Nephron progenitor cell (in vitro differentiated cells): ENCODE measurements around the gene CTTNBP2.

Experiments
- DNase-seq: peaks from one replicate; pipeline ENCODE4 v3.0.0; 2021
- H3K27ac Mint-ChIP-seq: 2 replicates; pipeline ENCODE4 v1.8.0; 2021; ENCODE audit warnings: mild to moderate bottlenecking, moderate library complexity, mixed read lengths
- H3K27me3 Mint-ChIP-seq: 2 replicates; pipeline ENCODE4 v1.8.0; 2021; ENCODE audit warnings: mild to moderate bottlenecking, low read depth, mixed read lengths; ENCODE audit not compliant: poor library complexity
- H3K36me3 Mint-ChIP-seq: 2 replicates; pipeline ENCODE4 v1.8.0; 2021; ENCODE audit warnings: low read depth, mixed read lengths
- H3K4me1 Mint-ChIP-seq: 2 replicates; pipeline ENCODE4 v1.8.0; 2021; ENCODE audit warnings: mixed read lengths
- H3K4me3 Mint-ChIP-seq: 2 replicates; pipeline ENCODE4 v1.8.0; 2021; ENCODE audit warnings: mild to moderate bottlenecking, moderate library complexity, mixed read lengths
- H3K9me3 Mint-ChIP-seq: 2 replicates; pipeline ENCODE4 v1.8.0; 2021; ENCODE audit warnings: mild to moderate bottlenecking, moderate library complexity, mixed read lengths
- CTCF ChIP-seq: fragments of 200-600 bp; sonication (generic); IDR thresholded peaks from 2 replicates; pipeline ENCODE4 v1.5.0; 2021; ENCODE audit warnings: antibody characterized with exemption

The CTTNBP2 gene

DNA sequence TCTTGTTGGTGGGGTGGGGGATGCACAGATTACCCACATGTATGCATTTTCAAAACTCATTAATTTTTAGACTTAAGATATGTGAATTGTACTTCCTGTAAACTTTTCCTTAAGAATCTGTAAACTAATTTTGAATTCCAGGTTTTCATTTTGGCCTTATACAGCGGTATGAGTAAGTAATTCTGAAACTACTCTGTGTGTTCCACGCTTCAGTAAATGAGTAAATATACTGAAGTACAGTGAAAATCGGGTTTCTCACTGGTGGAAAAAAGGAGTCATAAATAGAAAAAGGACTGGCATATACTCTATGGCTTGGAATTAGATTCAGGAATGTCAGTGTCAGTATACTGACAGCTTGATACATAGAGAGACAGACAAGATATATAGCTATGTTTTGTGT is 72.8 kb downstream of the CTTNBP2 start:
- Mint-ChIP-seq H3K36me3 (peaks cover 17% of the 10 kb centered on the region), H3K27ac (no peak overlapping the region), H3K9me3 (no peaks in the 10 kb centered on the region), H3K27me3 (no peaks in the 10 kb centered on the region), H3K4me1 (peaks cover 18% of the 10 kb centered on the region), H3K4me3 (no peak overlapping the region)
- TF ChIP-seq CTCF, result no peak
- DNase-seq, result no peak

DNA sequence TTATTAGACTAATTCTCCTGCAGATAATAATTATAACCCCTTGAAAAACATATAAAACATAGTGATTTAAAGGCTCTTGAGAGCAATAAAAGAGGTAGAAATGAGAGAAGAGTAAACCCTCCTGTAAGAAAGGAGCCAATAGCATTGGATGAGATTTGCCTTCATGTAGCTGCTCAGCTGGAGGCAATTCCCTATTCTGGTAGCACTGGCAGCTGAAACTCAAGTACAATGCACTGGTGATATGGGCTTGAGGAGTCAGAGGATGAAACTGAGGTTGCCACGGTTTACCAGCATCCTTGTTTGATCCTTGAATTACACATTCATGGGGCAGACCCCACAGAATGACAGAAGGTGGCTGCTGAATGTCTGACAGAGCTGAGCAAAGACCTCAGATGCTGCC is 76.4 kb downstream of the CTTNBP2 start:
- TF ChIP-seq CTCF, result no peak
- no peaks in the 10 kb centered on the region for H3K27me3 Mint-ChIP-seq

GRCh38 chr7:117793976-117794375 is 79.3 kb downstream of the CTTNBP2 start:
- Mint-ChIP-seq H3K27ac (no peak overlapping the region), H3K4me1 (peaks cover 16% of the 10 kb centered on the region), H3K27me3 (no peaks in the 10 kb centered on the region), H3K9me3 (no peaks in the 10 kb centered on the region), H3K4me3 (no peak overlapping the region), H3K36me3 (peaks cover 38% of the 10 kb centered on the region)
- no peak for DNase-seq
- no peak for TF ChIP-seq CTCF

More for the DNA sequence above, 76.4 kb downstream of the CTTNBP2 start:
- Mint-ChIP-seq H3K4me1 (peaks cover 18% of the 10 kb centered on the region), H3K27ac (no peak overlapping the region), H3K4me3 (no peak overlapping the region), H3K36me3 (peaks cover 24% of the 10 kb centered on the region), H3K9me3 (no peaks in the 10 kb centered on the region)
- DNase-seq, result no peak

GRCh38 chr7:117793521-117793920 is 79.7 kb downstream of the CTTNBP2 start:
- no peak overlapping the region for H3K4me3 Mint-ChIP-seq
- DNase-seq, result no peak
- H3K36me3 Mint-ChIP-seq, result peaks cover 42% of the 10 kb centered on the region
- H3K27ac Mint-ChIP-seq, result no peak overlapping the region
- H3K9me3 Mint-ChIP-seq, result no peaks in the 10 kb centered on the region
- no peaks in the 10 kb centered on the region for H3K27me3 Mint-ChIP-seq
- H3K4me1 Mint-ChIP-seq, result peaks cover 11% of the 10 kb centered on the region
- no peak for TF ChIP-seq CTCF

GRCh38 chr7:117791877-117792780 is 81.1 kb downstream of the CTTNBP2 start:
- H3K9me3 Mint-ChIP-seq, result no peaks in the 10 kb centered on the region
- DNase-seq, result no peak
- no peak overlapping the region for H3K27ac Mint-ChIP-seq
- no peak for TF ChIP-seq CTCF
- H3K4me1 Mint-ChIP-seq, result peaks cover 3% of the 10 kb centered on the region
- no peak overlapping the region for H3K4me3 Mint-ChIP-seq
- H3K36me3 Mint-ChIP-seq, result peaks cover 46% of the 10 kb centered on the region
- no peaks in the 10 kb centered on the region for H3K27me3 Mint-ChIP-seq

DNA sequence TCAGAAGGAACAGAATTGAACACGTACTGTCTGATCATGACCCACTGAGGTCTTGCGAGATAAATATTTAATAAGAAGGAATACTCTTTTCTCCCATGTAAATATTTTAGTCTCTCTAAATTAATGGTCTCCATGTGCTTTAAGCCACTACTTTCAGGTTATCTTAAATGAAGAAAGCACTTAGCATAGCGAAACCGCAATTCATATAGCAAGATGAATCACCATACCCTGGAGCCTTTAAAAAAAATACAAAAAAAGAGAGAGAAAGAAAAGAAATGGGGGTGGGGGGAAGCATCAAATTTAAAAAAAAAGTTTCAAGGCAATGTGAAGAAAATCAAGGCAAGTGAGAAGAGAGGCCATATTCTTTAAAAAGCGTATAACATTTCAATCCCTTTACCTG is 82.5 kb downstream of the CTTNBP2 start:
- DNase-seq, result no peak
- Mint-ChIP-seq H3K4me1 (no peaks in the 10 kb centered on the region), H3K9me3 (no peaks in the 10 kb centered on the region), H3K27me3 (no peaks in the 10 kb centered on the region), H3K4me3 (no peak overlapping the region), H3K27ac (no peak overlapping the region), H3K36me3 (peaks cover 42% of the 10 kb centered on the region)
- TF ChIP-seq CTCF, result no peak
